ENCODE data around the gene PIK3IP1.

GRCh38 chr22:31243339-31244045 lies 48.8 kb downstream of the PIK3IP1 start:
- no peak for TF ChIP-seq CTCF (IDR thresholded peaks at IDR 0.05)
- TF ChIP-seq POLR2AphosphoS5 (IDR thresholded peaks at IDR 0.05; ENCODE audit: insufficient read depth in 1 of 2, low read depth in 1 of 2): peak in 1 of 2 donors; percentile 66
